Smooth muscle cell (in vitro differentiated cells): Measurements from ENCODE around the gene NFYA. TPM values are rescaled to one million over a fixed set of nuclear protein-coding genes. Genes with fewer than 3 reads are reported as not detected.

Experiments
- DNase-seq: peaks from one replicate; lab custom pipeline; 2025; ENCODE audit not compliant: unreplicated experiment; lab: John Stamatoyannopoulos, UW
- H2AFZ ChIP-seq: fragments of 200-600 bp; sonication (generic); 2 replicates; pipeline ENCODE4 v1.6.0; 2016; ENCODE audit warnings: antibody characterized with exemption, low read depth, mild to moderate bottlenecking
- H3F3A ChIP-seq: fragments of 200-600 bp; sonication (generic); 2 replicates; pipeline ENCODE4 v1.6.0; 2017; ENCODE audit warnings: antibody characterized with exemption, low read depth
- H3K27ac ChIP-seq: fragments of 200-600 bp; sonication (generic); 2 replicates; pipeline ENCODE4 v1.5.1; 2016; ENCODE audit warnings: low read depth, mild to moderate bottlenecking
- H3K27me3 ChIP-seq: fragments of 200-600 bp; sonication (generic); 2 replicates; pipeline ENCODE4 v1.6.1; 2016; ENCODE audit warnings: low read depth, mild to moderate bottlenecking
- H3K36me3 ChIP-seq: fragments of 200-600 bp; sonication (generic); 2 replicates; pipeline ENCODE4 v1.5.1; 2016; ENCODE audit warnings: low read depth
- H3K4me1 ChIP-seq: fragments of 200-600 bp; sonication (generic); 2 replicates; pipeline ENCODE4 v1.5.1; 2016; ENCODE audit warnings: low read depth
- H3K4me2 ChIP-seq: fragments of 200-600 bp; sonication (generic); 2 replicates; pipeline ENCODE4 v1.6.0; 2016; ENCODE audit warnings: mild to moderate bottlenecking
- H3K4me3 ChIP-seq: fragments of 200-600 bp; sonication (generic); 2 replicates; pipeline ENCODE4 v1.5.1; 2016; ENCODE audit warnings: mild to moderate bottlenecking
- H3K79me2 ChIP-seq: fragments of 200-600 bp; sonication (generic); 2 replicates; pipeline ENCODE4 v1.6.0; 2016; ENCODE audit warnings: low read depth, mild to moderate bottlenecking
- H3K9ac ChIP-seq: fragments of 200-600 bp; sonication (generic); 2 replicates; pipeline ENCODE4 v1.6.0; 2016; ENCODE audit warnings: low read depth
- H3K9me3 ChIP-seq: fragments of 200-600 bp; sonication (generic); replicated peaks from 2 replicates; pipeline ENCODE4 v1.5.1; 2016; ENCODE audit warnings: low read depth
- H4K20me1 ChIP-seq: fragments of 200-600 bp; sonication (generic); 2 replicates; pipeline ENCODE4 v1.6.0; 2016; ENCODE audit warnings: low read depth
- WGBS: methylation state at CpG from one replicate; pipeline ENCODE4 v1.1.7; 2016; ENCODE audit warnings: low lambda C conversion rate; 5-methylcytosine and 5-hydroxymethylcytosine counted together
- polyA plus RNA-seq: library from polyadenylated mRNA; unstranded; fragments of >200 nt; fragmentation: Nextera tagmentation; extraction: Ambion mirVana; gene quantifications from 2 replicates; pipeline ENCODE4 v1.2.1, GENCODE V29; 2016
- total RNA-seq: library from RNA; depleted of rRNA; stranded (reverse); fragments of >200 nt; gene quantifications from 2 replicates; pipeline ENCODE4 v1.2.3, GENCODE V29; 2014
- TF ChIP-seq, protein P1 (sequence below): fragments of 200-600 bp; sonication (generic); IDR thresholded peaks from 2 replicates; pipeline ENCODE4 v1.5.1; 2017; ENCODE audit warnings: borderline replicate concordance, mild to moderate bottlenecking, antibody characterized with exemption; ENCODE audit not compliant: insufficient read depth, poor library complexity, severe bottlenecking

Gene NFYA
- total and polyA plus RNA-seq, 2 experiments from 2014 or later, result 22.4 to 40.2 TPM

DNA sequence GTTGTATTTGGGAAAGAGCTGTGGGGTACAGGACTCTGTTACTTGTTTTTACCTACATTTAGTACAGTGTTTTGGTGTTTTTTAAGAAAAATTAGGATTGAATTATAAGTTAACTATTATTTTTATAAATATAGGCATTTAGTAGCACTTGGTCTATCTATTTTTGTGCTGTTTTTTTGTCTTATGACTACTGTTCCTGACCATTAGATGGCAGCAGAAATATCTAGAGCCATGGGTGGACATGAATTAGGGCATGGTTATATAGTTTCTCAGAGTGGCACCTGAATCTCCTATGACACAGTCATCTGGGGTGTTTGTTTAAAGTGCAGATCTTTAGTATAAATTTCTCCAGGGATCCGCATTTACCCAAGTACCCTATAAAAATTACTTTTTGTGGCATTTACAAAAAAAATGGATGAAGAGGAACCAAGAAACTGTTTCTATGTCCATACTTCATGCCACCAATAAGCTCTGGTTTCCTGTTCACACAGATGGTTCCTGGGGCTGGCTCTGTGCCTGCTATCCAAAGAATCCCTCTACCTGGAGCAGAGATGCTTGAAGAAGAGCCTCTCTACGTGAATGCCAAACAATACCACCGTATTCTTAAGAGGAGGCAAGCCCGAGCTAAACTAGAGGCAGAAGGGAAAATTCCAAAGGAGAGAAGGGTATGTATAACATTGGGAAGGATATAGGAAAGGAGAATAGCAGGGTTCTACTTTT, 19.8 kb downstream of the NFYA start:
- no peaks in the 10 kb centered on the region for H3K4me1 ChIP-seq
- no peak overlapping the region for H3K9ac ChIP-seq
- no peak overlapping the region for H3K4me3 ChIP-seq
- H4K20me1 ChIP-seq, result peaks cover 93% of the 10 kb centered on the region
- no peak overlapping the region for H3K27ac ChIP-seq
- H3K27me3 ChIP-seq, result no peaks in the 10 kb centered on the region
- TF ChIP-seq, protein P1, sequence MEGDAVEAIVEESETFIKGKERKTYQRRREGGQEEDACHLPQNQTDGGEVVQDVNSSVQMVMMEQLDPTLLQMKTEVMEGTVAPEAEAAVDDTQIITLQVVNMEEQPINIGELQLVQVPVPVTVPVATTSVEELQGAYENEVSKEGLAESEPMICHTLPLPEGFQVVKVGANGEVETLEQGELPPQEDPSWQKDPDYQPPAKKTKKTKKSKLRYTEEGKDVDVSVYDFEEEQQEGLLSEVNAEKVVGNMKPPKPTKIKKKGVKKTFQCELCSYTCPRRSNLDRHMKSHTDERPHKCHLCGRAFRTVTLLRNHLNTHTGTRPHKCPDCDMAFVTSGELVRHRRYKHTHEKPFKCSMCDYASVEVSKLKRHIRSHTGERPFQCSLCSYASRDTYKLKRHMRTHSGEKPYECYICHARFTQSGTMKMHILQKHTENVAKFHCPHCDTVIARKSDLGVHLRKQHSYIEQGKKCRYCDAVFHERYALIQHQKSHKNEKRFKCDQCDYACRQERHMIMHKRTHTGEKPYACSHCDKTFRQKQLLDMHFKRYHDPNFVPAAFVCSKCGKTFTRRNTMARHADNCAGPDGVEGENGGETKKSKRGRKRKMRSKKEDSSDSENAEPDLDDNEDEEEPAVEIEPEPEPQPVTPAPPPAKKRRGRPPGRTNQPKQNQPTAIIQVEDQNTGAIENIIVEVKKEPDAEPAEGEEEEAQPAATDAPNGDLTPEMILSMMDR, result peak; percentile 36
- DNase-seq, result no peak
- no peak overlapping the region for H3K4me2 ChIP-seq
- H3K36me3 ChIP-seq, result peaks cover 75% of the 10 kb centered on the region
- peaks cover 8% of the 10 kb centered on the region for H3K79me2 ChIP-seq
- H2AFZ ChIP-seq, result no peak overlapping the region
- H3F3A ChIP-seq, result peaks cover 10% of the 10 kb centered on the region
- WGBS, result 100% methylated on average over 4 of the region's 4 CpGs
- H3K9me3 ChIP-seq, result no peaks in the 10 kb centered on the region

- WGBS, result 96% methylated on average over 6 of the region's 6 CpGs
- H3K9ac ChIP-seq, result no peak overlapping the region
- no peak overlapping the region for H3K4me2 ChIP-seq
- peaks cover 83% of the 10 kb centered on the region for H3K36me3 ChIP-seq
- no peaks in the 10 kb centered on the region for H3K4me1 ChIP-seq
- peaks cover 10% of the 10 kb centered on the region for H3F3A ChIP-seq
- TF ChIP-seq, protein P1, result no peak
- no peaks in the 10 kb centered on the region for H3K9me3 ChIP-seq
- no peak for DNase-seq
- H3K4me3 ChIP-seq, result no peak overlapping the region
- H4K20me1 ChIP-seq, result peaks cover 92% of the 10 kb centered on the region
- H2AFZ ChIP-seq, result no peak overlapping the region
- H3K79me2 ChIP-seq, result peaks cover 5% of the 10 kb centered on the region
- no peaks in the 10 kb centered on the region for H3K27me3 ChIP-seq
- H3K27ac ChIP-seq, result no peak overlapping the region
Measured at GRCh38 chr6:41093729-41094128, 21.0 kb downstream of the NFYA start.

DNA sequence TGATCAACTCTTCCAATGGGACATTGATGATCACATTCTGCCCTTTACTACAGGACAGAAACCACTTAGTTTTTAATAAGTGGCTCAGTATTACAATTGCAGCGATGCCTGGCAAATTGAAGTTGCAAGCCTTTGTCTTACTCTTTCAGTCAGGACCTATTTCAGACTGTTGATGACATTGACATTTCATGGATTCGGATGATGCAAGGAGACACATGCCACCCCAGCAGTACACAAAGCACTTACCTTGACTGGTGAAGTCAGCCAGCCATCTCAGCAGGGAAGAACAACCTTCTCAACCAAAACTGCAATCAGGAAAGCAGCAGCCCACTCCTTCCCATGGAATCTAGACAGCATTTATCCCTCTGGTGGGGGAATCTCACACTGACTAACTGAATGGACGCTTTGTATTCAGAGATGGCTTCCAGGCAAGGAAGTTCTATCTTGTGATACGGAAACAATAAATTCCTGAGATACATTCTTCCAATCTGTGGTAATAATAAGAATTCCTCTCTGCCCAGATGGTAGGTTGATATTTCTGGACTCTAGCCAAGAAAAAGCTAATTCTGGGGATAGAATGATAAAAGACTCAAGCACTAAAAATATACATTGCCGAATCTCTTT, 24.8 kb downstream of the NFYA start:
- Histone ChIP-seq H4K20me1 (peaks cover 87% of the 10 kb centered on the region), H3K4me2 (no peak overlapping the region), H3K9me3 (no peaks in the 10 kb centered on the region), H3K4me3 (no peak overlapping the region), H3K79me2 (peaks cover 4% of the 10 kb centered on the region), H3K9ac (no peak overlapping the region), H3F3A (peaks cover 10% of the 10 kb centered on the region), H3K4me1 (no peaks in the 10 kb centered on the region), H3K36me3 (peaks cover 71% of the 10 kb centered on the region), H3K27ac (peak overlapping the region; percentile 17), H2AFZ (no peak overlapping the region), H3K27me3 (no peaks in the 10 kb centered on the region)
- TF ChIP-seq, protein P1, result no peak
- no peak for DNase-seq
- 67% methylated on average over 5 of the region's 5 CpGs for WGBS

- no peaks in the 10 kb centered on the region for H3K4me1 ChIP-seq
- no peak overlapping the region for H3K9ac ChIP-seq
- peaks cover 83% of the 10 kb centered on the region for H4K20me1 ChIP-seq
- H3F3A ChIP-seq, result peaks cover 10% of the 10 kb centered on the region
- TF ChIP-seq, protein P1, result no peak
- peak overlapping the region; percentile 5 for H3K27ac ChIP-seq
- 95% methylated on average over 3 of the region's 3 CpGs for WGBS
- no peaks in the 10 kb centered on the region for H3K27me3 ChIP-seq
- no peak overlapping the region for H2AFZ ChIP-seq
- H3K4me2 ChIP-seq, result no peak overlapping the region
- H3K9me3 ChIP-seq, result no peaks in the 10 kb centered on the region
- no peak for DNase-seq
- peaks cover 4% of the 10 kb centered on the region for H3K79me2 ChIP-seq
- H3K4me3 ChIP-seq, result no peak overlapping the region
- H3K36me3 ChIP-seq, result peaks cover 66% of the 10 kb centered on the region
Measured at GRCh38 chr6:41098366-41098765, 25.6 kb downstream of the NFYA start.
